22Rv1 (cell line): ENCODE results near the gene HEPH.

Experiments used
- ZFX ChIP-seq: fragments of 450-650 bp; IDR thresholded peaks from 2 replicates; pipeline ENCODE4 v1.6.1; 2017; ENCODE audit warnings: antibody characterized with exemption, borderline replicate concordance
- TF ChIP-seq, protein P1 (sequence below): fragments of 450-650 bp; IDR thresholded peaks from 2 replicates; pipeline ENCODE4 v1.5.1; 2017; ENCODE audit warnings: mild to moderate bottlenecking

DNA sequence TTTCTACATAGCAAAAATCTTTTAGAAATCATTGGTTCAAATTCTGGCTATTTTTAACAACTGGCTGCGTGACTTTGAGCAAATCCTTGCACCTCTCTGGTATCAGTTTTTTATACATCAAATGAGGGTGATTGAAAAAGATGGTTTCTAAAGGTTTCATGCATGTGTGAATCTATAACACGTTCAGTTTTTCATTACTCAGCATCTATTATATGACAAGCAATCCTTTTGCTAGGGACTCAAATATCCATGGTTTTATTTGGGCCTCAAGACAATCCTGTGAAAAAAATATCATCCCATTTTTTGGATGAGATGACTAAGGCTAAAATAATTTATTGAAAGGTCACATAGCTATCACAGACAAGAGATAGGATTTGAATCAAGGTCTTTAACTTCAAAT is 884 bp downstream of the HEPH start:
- TF ChIP-seq, protein P1, sequence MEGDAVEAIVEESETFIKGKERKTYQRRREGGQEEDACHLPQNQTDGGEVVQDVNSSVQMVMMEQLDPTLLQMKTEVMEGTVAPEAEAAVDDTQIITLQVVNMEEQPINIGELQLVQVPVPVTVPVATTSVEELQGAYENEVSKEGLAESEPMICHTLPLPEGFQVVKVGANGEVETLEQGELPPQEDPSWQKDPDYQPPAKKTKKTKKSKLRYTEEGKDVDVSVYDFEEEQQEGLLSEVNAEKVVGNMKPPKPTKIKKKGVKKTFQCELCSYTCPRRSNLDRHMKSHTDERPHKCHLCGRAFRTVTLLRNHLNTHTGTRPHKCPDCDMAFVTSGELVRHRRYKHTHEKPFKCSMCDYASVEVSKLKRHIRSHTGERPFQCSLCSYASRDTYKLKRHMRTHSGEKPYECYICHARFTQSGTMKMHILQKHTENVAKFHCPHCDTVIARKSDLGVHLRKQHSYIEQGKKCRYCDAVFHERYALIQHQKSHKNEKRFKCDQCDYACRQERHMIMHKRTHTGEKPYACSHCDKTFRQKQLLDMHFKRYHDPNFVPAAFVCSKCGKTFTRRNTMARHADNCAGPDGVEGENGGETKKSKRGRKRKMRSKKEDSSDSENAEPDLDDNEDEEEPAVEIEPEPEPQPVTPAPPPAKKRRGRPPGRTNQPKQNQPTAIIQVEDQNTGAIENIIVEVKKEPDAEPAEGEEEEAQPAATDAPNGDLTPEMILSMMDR: no peak
- TF ChIP-seq ZFX: no peak
